Thymus (tissue), 11 donors: ENCODE measurements around the gene SGCA. TPM values are rescaled to one million over a fixed set of nuclear protein-coding genes. Genes with fewer than 3 reads are reported as not detected.
A peak's percentile ranks its signal among the peaks of the same experiment; 100 is the strongest.

Experiments
- DNase-seq, 9 donors: peaks; one replicate each; pipeline ENCODE4 v3.0.0-alpha.2; 2013; ENCODE audit warnings: low spot score in 9 of 9, low read depth in 6 of 9, missing footprints in 1 of 9
- H3K27ac ChIP-seq, 2 donors: one replicate each; pipeline ENCODE4 v1.5.1; 2013; ENCODE audit warnings: control low read depth in 1 of 2, low read depth in 1 of 2, low read length in 1 of 2, mild to moderate bottlenecking in 1 of 2, moderate library complexity in 1 of 2
- H3K27me3 ChIP-seq, 2 donors: one replicate each; pipeline ENCODE4 v1.5.1; 2013; ENCODE audit warnings: low read length in 1 of 2; ENCODE audit not compliant: control insufficient read depth in 2 of 2, insufficient read depth in 1 of 2
- H3K36me3 ChIP-seq, 2 donors: one replicate each; pipeline ENCODE4 v1.5.1; 2013; ENCODE audit warnings: low read length in 1 of 2, mild to moderate bottlenecking in 1 of 2, moderate library complexity in 1 of 2; ENCODE audit not compliant: control insufficient read depth in 2 of 2, insufficient read depth in 2 of 2
- H3K4me1 ChIP-seq, 2 donors: one replicate each; pipeline ENCODE4 v1.5.1; 2013; ENCODE audit warnings: low read length in 2 of 2; ENCODE audit not compliant: control insufficient read depth in 2 of 2, insufficient read depth in 2 of 2
- H3K4me3 ChIP-seq, 2 donors: one replicate each; pipeline ENCODE4 v1.5.1; 2013; ENCODE audit warnings: low read length in 2 of 2, control low read depth in 1 of 2, mild to moderate bottlenecking in 1 of 2
- H3K9me3 ChIP-seq, 2 donors: one replicate each; pipeline ENCODE4 v1.5.1; 2013; ENCODE audit warnings: low read length in 1 of 2, mild to moderate bottlenecking in 1 of 2; ENCODE audit not compliant: control insufficient read depth in 2 of 2, insufficient read depth in 1 of 2
- WGBS: extraction: QIAGEN DNeasy Blood & Tissue Kit; methylation state at CpG from one replicate; pipeline ENCODE4 v1.1.7; 2013; 5-methylcytosine and 5-hydroxymethylcytosine counted together
- polyA plus RNA-seq: library from polyadenylated mRNA; stranded (reverse); fragments of 200-250 nt; gene quantifications from one replicate; pipeline ENCODE4 v1.2.3, GENCODE V29; 2013
- total RNA-seq: library from RNA; stranded (reverse); fragments of 120-200 nt; gene quantifications from one replicate; pipeline ENCODE4 v1.2.4, GENCODE V29; 2013
- donor health status: healthy.

SGCA gene
- total and polyA plus RNA-seq, 2 donors: 1.7 to 5.4 TPM

DNA sequence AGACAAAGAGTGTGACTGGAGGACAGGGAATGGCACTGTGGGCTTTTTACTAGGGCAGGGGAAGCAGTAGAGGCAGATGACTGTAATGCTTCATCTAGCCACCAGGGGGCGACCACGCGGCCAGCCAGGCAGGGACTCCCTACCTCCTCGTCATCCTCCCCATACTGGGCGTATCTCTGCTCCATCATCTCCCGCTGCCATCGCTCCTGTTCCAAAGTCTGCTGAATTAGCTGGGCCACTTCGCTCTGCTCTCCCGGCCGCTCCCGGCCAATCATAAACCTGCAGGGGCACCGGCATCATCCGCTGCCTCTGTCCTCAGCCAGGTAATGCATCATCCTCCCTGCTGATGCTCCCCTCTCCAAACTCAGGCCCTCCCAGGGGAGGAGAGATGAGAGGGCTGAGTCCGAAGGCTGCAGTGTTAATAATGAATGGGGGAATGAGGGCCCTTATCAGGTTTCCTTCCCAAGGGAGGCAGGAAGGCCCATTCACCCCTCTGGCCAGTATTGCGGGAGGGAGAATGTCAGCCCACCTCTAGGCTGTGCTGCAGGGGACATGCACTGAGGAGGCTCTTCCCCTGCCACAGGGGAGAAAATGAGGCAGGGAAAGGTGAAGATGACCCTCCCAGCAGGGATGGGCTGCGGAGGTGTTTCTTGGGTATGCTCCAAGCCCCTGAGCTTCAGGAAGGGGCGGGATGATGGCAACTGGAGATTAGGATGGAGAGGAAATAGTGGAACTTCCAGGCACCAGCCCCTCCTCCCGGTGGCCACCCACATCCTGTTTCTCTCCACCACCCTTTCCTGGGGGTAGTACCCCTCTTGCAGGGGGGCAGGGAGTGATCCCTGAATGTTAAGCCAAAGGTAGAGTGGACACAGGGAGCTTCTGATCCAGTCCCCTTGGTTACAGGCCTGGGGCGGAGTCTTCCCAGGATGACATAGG lies 25.6 kb upstream of the SGCA start:
- peak overlapping the region in 1 of 2 donors; percentile 46 for H3K27ac ChIP-seq
- peaks cover 94 to 100% of the 10 kb centered on the region in 2 donors for H3K36me3 ChIP-seq
- no peaks in the 10 kb centered on the region for H3K9me3 ChIP-seq
- WGBS: 40% methylated on average over 19 of the region's 19 CpGs
- peaks cover 2 to 13% of the 10 kb centered on the region in 2 donors for H3K4me1 ChIP-seq
- DNase-seq: peak in 3 of 9 donors; percentile 58 to 72 (median 63)
- no peak overlapping the region for H3K4me3 ChIP-seq
- no peaks in the 10 kb centered on the region for H3K27me3 ChIP-seq

DNA sequence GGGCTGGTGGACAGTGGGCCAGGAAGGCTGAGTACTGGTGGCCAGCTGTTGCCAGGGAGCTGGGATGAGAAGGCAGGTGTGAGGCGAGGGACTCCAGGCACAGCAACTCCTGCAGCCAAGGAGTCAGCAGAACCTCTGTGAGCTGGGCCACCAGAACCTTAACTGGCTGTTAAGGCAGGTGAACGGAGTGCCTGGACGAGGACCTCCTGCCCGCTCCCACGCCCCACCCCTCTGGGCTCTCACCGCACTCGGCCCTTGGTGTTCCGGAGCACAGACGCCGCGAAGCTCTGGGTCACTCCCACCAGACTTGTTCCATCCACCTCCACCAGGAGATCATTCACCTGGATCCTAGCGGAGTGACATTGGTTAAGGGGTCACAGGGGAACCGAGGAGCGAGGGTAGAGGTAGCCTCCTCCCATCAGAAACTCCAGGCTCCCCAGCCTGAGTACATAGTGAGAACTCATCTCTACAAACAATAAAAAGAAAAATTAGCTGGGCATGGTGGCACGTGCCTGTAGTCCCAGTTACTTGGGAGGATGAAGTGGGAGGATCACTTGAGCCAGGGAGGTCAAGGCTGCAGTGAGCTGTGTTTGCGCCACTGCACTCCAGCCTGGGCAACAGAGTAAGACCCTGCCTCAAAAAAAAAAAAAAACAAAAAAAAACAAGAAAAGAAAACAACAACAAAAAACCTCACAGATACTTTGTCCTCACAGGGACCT lies 24.6 kb upstream of the SGCA start:
- no peak overlapping the region for H3K4me3 ChIP-seq
- H3K9me3 ChIP-seq: no peaks in the 10 kb centered on the region
- H3K36me3 ChIP-seq: peaks cover 93 to 97% of the 10 kb centered on the region in 2 donors
- no peaks in the 10 kb centered on the region for H3K27me3 ChIP-seq
- 96% methylated on average over 16 of the region's 16 CpGs for WGBS
- no peak for DNase-seq
- peaks cover 2 to 13% of the 10 kb centered on the region in 2 donors for H3K4me1 ChIP-seq
- peak overlapping the region in 1 of 2 donors; percentile 25 for H3K27ac ChIP-seq

DNA sequence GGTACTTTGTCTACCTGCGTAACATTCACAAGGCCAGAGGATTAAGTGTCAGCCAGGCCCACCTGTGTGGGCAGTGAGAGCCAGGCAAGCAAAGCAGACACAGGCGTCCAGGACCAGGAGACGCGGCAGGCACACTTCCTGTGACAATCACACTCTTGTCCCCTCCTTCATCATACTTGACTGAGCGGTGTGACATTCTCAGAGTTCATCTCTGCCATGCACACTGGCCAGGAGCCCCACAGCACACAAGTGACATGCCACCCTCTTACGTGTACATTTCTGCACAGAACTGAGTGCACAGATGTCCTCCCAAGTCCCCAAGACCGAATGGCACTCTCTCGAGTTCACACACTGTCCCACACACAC lies 24.1 kb upstream of the SGCA start:
- no peaks in the 10 kb centered on the region for H3K9me3 ChIP-seq
- WGBS: 83% methylated on average over 8 of the region's 8 CpGs
- no peak overlapping the region for H3K27ac ChIP-seq
- peaks cover 87 to 92% of the 10 kb centered on the region in 2 donors for H3K36me3 ChIP-seq
- no peak for DNase-seq
- H3K4me1 ChIP-seq: peaks cover 2 to 18% of the 10 kb centered on the region in 2 donors
- H3K27me3 ChIP-seq: no peaks in the 10 kb centered on the region
- no peak overlapping the region for H3K4me3 ChIP-seq

DNA sequence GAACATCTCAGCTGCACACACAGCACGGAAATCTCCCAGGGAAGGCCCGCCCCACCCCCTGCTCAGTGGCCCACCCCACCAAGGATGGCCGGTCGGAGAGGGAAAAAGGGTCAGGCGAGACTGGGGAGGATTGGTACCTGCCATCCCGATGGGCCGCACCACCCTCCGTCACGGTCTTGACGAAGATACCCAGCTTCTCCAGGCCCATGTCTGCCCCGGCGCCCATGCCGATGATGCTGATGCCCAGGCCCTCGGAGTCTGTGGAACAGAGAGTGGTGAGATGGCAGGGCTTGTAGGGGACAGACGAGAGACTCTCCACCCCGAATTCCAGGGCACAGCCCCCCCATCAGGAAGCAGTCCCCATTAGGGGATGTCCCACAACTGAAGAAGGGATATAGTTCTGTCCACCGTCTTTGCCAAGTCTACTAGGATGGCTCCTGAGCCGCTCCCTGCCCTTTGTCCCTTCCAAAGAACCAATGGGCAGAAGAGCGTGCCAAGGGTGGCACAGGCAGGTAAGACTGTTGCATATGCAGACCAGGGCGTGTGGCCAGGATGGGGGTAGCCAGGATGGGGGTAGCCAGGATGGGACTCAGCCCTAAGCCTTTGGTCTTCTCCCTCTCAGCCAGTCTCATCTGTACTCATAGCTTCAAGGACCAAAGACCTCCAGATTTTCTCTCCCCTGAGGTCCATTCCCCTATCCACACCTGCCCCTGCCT lies 22.2 kb upstream of the SGCA start:
- Histone ChIP-seq H3K27me3 (no peaks in the 10 kb centered on the region), H3K4me3 (no peak overlapping the region), H3K9me3 (no peaks in the 10 kb centered on the region), H3K4me1 (peaks cover 15 to 37% of the 10 kb centered on the region in 2 donors), H3K36me3 (peaks cover 68 to 73% of the 10 kb centered on the region in 2 donors), H3K27ac (no peak overlapping the region)
- WGBS: 96% methylated on average over 20 of the region's 20 CpGs
- DNase-seq: no peak

- H3K4me1 ChIP-seq: peaks cover 15 to 42% of the 10 kb centered on the region in 2 donors
Observed at GRCh38 chr17:50144355-50144754, 21.4 kb upstream of the SGCA start.

GRCh38 chr17:50144845-50145531 lies 20.8 kb upstream of the SGCA start:
- WGBS: 95% methylated on average over 16 of the region's 16 CpGs
- Histone ChIP-seq H3K36me3 (peaks cover 56 to 59% of the 10 kb centered on the region in 2 donors), H3K4me1 (peaks cover 15 to 42% of the 10 kb centered on the region in 2 donors), H3K27me3 (peaks cover 0 to 5% of the 10 kb centered on the region in 2 donors), H3K4me3 (no peak overlapping the region), H3K27ac (no peak overlapping the region), H3K9me3 (no peaks in the 10 kb centered on the region)
- no peak for DNase-seq

More at GRCh38 chr17:50144355-50144754, 21.4 kb upstream of the SGCA start:
- WGBS: 94% methylated on average over 6 of the region's 6 CpGs
- H3K36me3 ChIP-seq: peaks cover 61 to 65% of the 10 kb centered on the region in 2 donors
- DNase-seq: no peak
- no peak overlapping the region for H3K4me3 ChIP-seq
- no peaks in the 10 kb centered on the region for H3K9me3 ChIP-seq
- H3K27me3 ChIP-seq: peaks cover 0 to 4% of the 10 kb centered on the region in 2 donors
- no peak overlapping the region for H3K27ac ChIP-seq

- no peak for DNase-seq
- Histone ChIP-seq H3K27ac (no peak overlapping the region), H3K27me3 (peaks cover 0 to 7% of the 10 kb centered on the region in 2 donors), H3K4me3 (no peak overlapping the region), H3K9me3 (no peaks in the 10 kb centered on the region), H3K4me1 (peaks cover 14 to 35% of the 10 kb centered on the region in 2 donors), H3K36me3 (peaks cover 52% of the 10 kb centered on the region in 2 donors)
- WGBS: 86% methylated on average over 11 of the region's 11 CpGs
Observed at GRCh38 chr17:50145532-50146229, 20.1 kb upstream of the SGCA start.
